DOHH2 (cell line): ENCODE measurements around the gene DDR2.

Experiments used
- CTCF ChIP-seq: fragments of 200-600 bp; sonication (generic); IDR thresholded peaks from one replicate; pipeline ENCODE4 v1.5.1; 2014; ENCODE audit warnings: antibody characterized with exemption, mild to moderate bottlenecking, low read depth, low read length; ENCODE audit not compliant: poor library complexity, severe bottlenecking
- EZH2phosphoT487 ChIP-seq: fragments of 200-600 bp; sonication (generic); IDR thresholded peaks from 2 replicates; pipeline ENCODE4 v1.6.1; 2017; ENCODE audit warnings: borderline replicate concordance, mild to moderate bottlenecking, antibody characterized with exemption, low read length, moderate library complexity, mixed read lengths

- TF ChIP-seq CTCF (no peak), EZH2phosphoT487 (no peak)
Measured at GRCh38 chr1:162629077-162629627, 3.1 kb upstream of the DDR2 start.
